Measurements from ENCODE around the gene LLPH.

LLPH gene

DNA sequence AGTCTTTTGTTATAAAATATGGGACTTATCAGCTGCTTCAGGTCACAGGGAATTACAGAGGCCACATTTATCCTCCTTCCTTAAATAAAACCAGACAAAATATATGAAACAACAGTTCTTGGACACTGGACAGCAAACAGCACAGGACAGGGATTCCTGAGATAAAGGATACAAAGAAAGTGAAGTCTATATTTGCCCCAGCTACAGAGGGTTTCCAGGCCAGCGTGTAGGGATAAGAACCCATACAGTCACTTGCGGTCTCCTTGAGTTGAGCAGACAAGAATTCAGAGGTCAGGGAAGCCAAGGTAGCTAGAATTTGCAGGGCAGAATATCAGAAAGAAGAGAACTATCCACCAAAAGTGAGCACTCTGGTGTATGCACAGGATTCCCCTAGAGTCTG lies 8.8 kb upstream of the LLPH start:
- H3K27ac ChIP-seq (ENCODE audit: extremely low read depth, low read depth, low read length), result no peak overlapping the region
- CTCF ChIA-PET, result interaction anchor here (0.7 kb wide), 2 partner anchors 273 to 1246 kb away, joined by 3 read pairs; no protein-coding TSS in a partner anchor
- H3K4me1 ChIP-seq (ENCODE audit: control insufficient read depth, insufficient read depth, low read length), result no peaks in the 10 kb centered on the region
- POLR2A ChIA-PET, result interaction anchor here (0.9 kb wide), 1 partner anchor 8 kb away, joined by 4 read pairs; the partner anchor contains the start of gene LLPH
- no peak for TF ChIP-seq ZNF114 (tag by site-specific recombination; IDR thresholded peaks at IDR 0.05)
- H3K4me3 ChIP-seq (ENCODE audit: low read depth, low read length), result no peak overlapping the region
- H3K36me3 ChIP-seq (ENCODE audit: control insufficient read depth in 2 of 2, insufficient read depth in 1 of 2, low read length in 2 of 2), result peaks cover 9 to 40% of the 10 kb centered on the region in 2 experiments; a peak in 2 of 3 replicates
- H3K9me3 ChIP-seq (ENCODE audit: control insufficient read depth, insufficient read depth, low read depth, low read length), result no peaks in the 10 kb centered on the region

DNA sequence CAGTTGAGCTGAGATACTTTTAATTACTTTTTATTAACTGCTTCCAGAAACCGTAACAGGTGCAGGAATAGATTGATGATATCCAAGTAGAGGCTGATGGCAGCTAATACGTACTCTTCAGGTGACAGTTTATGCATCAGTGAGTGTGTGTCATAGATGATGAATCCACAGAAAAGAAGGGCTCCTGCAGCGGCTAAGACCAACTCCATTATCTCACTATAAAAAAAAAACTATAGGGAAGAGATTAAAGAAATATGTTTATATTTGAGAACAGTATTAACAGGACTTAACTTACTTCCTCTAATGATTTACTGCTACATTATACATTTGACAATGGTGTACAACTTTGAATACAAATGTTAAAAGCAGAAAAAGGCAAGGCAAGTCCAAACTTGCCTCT lies 7.4 kb upstream of the LLPH start:
- CTCF ChIA-PET, result no interaction called here
- peaks cover 9 to 42% of the 10 kb centered on the region in 2 experiments; a peak in 2 of 3 replicates for H3K36me3 ChIP-seq (ENCODE audit: control insufficient read depth in 2 of 2, insufficient read depth in 1 of 2, low read length in 2 of 2)

DNA sequence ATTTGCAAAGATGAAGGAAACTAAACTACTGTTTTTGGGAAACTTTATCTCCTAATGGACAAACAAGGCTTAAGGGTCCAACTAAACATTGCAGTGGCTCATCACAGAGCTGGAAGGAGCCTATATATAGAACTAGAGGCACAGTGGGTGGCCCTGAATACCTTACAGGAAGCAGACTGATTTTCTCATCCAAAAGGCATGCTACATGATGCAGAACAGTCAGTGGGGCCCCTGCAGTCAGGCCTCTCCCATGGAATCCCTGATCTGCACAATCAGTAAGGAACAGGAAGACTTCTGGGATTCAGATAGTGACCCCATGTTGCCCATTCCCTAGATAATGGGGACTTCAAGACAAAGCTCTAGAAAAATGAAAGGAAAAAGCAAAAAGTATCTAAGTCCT lies 1.9 kb upstream of the LLPH start:
- no peak overlapping the region for H3K27ac ChIP-seq (ENCODE audit: extremely low read depth, low read depth, low read length)
- CTCF ChIA-PET, result interaction anchor here (1.1 to 2.8 kb wide), 3 partner anchors 13 to 37 kb away, joined by 3 to 12 read pairs (median 5); no protein-coding TSS in a partner anchor
- H3K4me1 ChIP-seq (ENCODE audit: control insufficient read depth, insufficient read depth, low read length), result no peaks in the 10 kb centered on the region
- peaks cover 18 to 32% of the 10 kb centered on the region in 2 experiments for H3K36me3 ChIP-seq (ENCODE audit: control insufficient read depth in 2 of 2, insufficient read depth in 1 of 2, low read length in 2 of 2)
- no peak overlapping the region for H3K4me3 ChIP-seq (ENCODE audit: low read depth, low read length)
- POLR2A ChIA-PET, result interaction anchor here (3.3 kb wide), 1 partner anchor 37 kb away, joined by 36 read pairs; the partner anchor contains the start of gene TMBIM4
- no peaks in the 10 kb centered on the region for H3K9me3 ChIP-seq (ENCODE audit: control insufficient read depth, insufficient read depth, low read depth, low read length)
- TF ChIP-seq, protein P1, sequence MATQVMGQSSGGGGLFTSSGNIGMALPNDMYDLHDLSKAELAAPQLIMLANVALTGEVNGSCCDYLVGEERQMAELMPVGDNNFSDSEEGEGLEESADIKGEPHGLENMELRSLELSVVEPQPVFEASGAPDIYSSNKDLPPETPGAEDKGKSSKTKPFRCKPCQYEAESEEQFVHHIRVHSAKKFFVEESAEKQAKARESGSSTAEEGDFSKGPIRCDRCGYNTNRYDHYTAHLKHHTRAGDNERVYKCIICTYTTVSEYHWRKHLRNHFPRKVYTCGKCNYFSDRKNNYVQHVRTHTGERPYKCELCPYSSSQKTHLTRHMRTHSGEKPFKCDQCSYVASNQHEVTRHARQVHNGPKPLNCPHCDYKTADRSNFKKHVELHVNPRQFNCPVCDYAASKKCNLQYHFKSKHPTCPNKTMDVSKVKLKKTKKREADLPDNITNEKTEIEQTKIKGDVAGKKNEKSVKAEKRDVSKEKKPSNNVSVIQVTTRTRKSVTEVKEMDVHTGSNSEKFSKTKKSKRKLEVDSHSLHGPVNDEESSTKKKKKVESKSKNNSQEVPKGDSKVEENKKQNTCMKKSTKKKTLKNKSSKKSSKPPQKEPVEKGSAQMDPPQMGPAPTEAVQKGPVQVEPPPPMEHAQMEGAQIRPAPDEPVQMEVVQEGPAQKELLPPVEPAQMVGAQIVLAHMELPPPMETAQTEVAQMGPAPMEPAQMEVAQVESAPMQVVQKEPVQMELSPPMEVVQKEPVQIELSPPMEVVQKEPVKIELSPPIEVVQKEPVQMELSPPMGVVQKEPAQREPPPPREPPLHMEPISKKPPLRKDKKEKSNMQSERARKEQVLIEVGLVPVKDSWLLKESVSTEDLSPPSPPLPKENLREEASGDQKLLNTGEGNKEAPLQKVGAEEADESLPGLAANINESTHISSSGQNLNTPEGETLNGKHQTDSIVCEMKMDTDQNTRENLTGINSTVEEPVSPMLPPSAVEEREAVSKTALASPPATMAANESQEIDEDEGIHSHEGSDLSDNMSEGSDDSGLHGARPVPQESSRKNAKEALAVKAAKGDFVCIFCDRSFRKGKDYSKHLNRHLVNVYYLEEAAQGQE (tag by site-specific recombination; IDR thresholded peaks at IDR 0.05), result no peak
- TF ChIP-seq ZBTB17 (tag by site-specific recombination; IDR thresholded peaks at IDR 0.05) (peak; percentile 66), ZNF600 (tag by site-specific recombination; IDR thresholded peaks at IDR 0.05) (peak; percentile 68), SP7 (tag by site-specific recombination; IDR thresholded peaks at IDR 0.05) (0 out of 2 replicates have a peak, but pooled peaks have one; percentile 16), ZNF837 (tag by site-specific recombination; IDR thresholded peaks at IDR 0.05) (no peak)
- TF ChIP-seq, protein P2, sequence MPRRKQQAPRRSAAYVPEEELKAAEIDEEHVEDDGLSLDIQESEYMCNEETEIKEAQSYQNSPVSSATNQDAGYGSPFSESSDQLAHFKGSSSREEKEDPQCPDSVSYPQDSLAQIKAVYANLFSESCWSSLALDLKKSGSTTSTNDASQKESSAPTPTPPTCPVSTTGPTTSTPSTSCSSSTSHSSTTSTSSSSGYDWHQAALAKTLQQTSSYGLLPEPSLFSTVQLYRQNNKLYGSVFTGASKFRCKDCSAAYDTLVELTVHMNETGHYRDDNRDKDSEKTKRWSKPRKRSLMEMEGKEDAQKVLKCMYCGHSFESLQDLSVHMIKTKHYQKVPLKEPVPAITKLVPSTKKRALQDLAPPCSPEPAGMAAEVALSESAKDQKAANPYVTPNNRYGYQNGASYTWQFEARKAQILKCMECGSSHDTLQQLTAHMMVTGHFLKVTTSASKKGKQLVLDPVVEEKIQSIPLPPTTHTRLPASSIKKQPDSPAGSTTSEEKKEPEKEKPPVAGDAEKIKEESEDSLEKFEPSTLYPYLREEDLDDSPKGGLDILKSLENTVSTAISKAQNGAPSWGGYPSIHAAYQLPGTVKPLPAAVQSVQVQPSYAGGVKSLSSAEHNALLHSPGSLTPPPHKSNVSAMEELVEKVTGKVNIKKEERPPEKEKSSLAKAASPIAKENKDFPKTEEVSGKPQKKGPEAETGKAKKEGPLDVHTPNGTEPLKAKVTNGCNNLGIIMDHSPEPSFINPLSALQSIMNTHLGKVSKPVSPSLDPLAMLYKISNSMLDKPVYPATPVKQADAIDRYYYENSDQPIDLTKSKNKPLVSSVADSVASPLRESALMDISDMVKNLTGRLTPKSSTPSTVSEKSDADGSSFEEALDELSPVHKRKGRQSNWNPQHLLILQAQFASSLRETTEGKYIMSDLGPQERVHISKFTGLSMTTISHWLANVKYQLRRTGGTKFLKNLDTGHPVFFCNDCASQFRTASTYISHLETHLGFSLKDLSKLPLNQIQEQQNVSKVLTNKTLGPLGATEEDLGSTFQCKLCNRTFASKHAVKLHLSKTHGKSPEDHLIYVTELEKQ (tag by site-specific recombination; IDR thresholded peaks at IDR 0.05; ENCODE audit: borderline replicate concordance), result no peak

More for the DNA sequence above, 7.4 kb upstream of the LLPH start:
- Histone ChIP-seq H3K4me3 (ENCODE audit: low read depth, low read length) (no peak overlapping the region), H3K27ac (ENCODE audit: extremely low read depth, low read depth, low read length) (no peak overlapping the region), H3K4me1 (ENCODE audit: control insufficient read depth, insufficient read depth, low read length) (no peaks in the 10 kb centered on the region), H3K9me3 (ENCODE audit: control insufficient read depth, insufficient read depth, low read depth, low read length) (no peaks in the 10 kb centered on the region)
- POLR2A ChIA-PET, result no interaction called here
- TF ChIP-seq YY2 (tag by site-specific recombination; IDR thresholded peaks at IDR 0.05) (no peak), ZNF10 (tag by site-specific recombination; IDR thresholded peaks at IDR 0.05) (no peak), BCL11B (tag by site-specific recombination; IDR thresholded peaks at IDR 0.05; ENCODE audit: low read depth) (no peak), ZNF157 (tag by site-specific recombination; IDR thresholded peaks at IDR 0.05) (no peak)
- TF ChIP-seq, protein P3, sequence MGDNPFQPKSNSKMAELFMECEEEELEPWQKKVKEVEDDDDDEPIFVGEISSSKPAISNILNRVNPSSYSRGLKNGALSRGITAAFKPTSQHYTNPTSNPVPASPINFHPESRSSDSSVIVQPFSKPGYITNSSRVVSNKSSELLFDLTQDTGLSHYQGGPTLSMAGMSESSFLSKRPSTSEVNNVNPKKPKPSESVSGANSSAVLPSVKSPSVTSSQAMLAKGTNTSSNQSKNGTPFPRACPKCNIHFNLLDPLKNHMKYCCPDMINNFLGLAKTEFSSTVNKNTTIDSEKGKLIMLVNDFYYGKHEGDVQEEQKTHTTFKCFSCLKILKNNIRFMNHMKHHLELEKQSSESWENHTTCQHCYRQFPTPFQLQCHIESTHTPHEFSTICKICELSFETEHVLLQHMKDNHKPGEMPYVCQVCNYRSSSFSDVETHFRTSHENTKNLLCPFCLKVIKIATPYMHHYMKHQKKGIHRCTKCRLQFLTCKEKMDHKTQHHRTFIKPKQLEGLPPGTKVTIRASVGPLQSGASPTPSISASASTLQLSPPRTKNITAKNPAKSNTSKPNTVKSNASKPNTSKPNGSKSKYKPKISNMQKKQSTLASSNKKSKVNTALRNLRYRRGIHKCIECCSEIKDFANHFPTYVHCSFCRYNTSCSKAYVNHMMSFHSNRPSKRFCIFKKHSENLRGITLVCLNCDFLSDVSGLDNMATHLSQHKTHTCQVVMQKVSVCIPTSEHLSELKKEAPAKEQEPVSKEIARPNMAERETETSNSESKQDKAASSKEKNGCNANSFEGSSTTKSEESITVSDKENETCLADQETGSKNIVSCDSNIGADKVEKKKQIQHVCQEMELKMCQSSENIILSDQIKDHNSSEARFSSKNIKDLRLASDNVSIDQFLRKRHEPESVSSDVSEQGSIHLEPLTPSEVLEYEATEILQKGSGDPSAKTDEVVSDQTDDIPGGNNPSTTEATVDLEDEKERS (tag by site-specific recombination; IDR thresholded peaks at IDR 0.05), result no peak
- TF ChIP-seq, protein P4, sequence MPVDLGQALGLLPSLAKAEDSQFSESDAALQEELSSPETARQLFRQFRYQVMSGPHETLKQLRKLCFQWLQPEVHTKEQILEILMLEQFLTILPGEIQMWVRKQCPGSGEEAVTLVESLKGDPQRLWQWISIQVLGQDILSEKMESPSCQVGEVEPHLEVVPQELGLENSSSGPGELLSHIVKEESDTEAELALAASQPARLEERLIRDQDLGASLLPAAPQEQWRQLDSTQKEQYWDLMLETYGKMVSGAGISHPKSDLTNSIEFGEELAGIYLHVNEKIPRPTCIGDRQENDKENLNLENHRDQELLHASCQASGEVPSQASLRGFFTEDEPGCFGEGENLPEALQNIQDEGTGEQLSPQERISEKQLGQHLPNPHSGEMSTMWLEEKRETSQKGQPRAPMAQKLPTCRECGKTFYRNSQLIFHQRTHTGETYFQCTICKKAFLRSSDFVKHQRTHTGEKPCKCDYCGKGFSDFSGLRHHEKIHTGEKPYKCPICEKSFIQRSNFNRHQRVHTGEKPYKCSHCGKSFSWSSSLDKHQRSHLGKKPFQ (tag by site-specific recombination; IDR thresholded peaks at IDR 0.05), result no peak
- TF ChIP-seq, protein P5, sequence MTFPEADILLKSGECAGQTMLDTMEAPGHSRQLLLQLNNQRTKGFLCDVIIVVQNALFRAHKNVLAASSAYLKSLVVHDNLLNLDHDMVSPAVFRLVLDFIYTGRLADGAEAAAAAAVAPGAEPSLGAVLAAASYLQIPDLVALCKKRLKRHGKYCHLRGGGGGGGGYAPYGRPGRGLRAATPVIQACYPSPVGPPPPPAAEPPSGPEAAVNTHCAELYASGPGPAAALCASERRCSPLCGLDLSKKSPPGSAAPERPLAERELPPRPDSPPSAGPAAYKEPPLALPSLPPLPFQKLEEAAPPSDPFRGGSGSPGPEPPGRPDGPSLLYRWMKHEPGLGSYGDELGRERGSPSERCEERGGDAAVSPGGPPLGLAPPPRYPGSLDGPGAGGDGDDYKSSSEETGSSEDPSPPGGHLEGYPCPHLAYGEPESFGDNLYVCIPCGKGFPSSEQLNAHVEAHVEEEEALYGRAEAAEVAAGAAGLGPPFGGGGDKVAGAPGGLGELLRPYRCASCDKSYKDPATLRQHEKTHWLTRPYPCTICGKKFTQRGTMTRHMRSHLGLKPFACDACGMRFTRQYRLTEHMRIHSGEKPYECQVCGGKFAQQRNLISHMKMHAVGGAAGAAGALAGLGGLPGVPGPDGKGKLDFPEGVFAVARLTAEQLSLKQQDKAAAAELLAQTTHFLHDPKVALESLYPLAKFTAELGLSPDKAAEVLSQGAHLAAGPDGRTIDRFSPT (tag by site-specific recombination; IDR thresholded peaks at IDR 0.05), result no peak
